Colonic mucosa (tissue), 4 donors: ENCODE results near the gene SH3RF1. TPM values are rescaled to one million over a fixed set of nuclear protein-coding genes. Genes with fewer than 3 reads are reported as not detected.

ENCODE experiments used
- DNase-seq: peaks from one replicate; pipeline ENCODE4 v3.0.0-alpha.2; 2020
- H3K27ac ChIP-seq: fragments of 200-600 bp; one replicate; pipeline ENCODE4 v1.8.0; 2021
- H3K27me3 ChIP-seq: fragments of 200-600 bp; one replicate; pipeline ENCODE4 v1.8.0; 2021
- H3K36me3 ChIP-seq: fragments of 200-600 bp; one replicate; pipeline ENCODE4 v1.8.0; 2021
- H3K4me1 ChIP-seq: fragments of 200-600 bp; one replicate; pipeline ENCODE4 v1.8.0; 2021; ENCODE audit warnings: mild to moderate bottlenecking
- H3K4me3 ChIP-seq: fragments of 200-600 bp; one replicate; pipeline ENCODE4 v1.8.0; 2021
- H3K9ac ChIP-seq, 2 donors: one replicate each; pipeline ENCODE4 v1.7.0; 2013; ENCODE audit warnings: control low read depth in 2 of 2, low read depth in 2 of 2, low read length in 2 of 2
- H3K9me3 ChIP-seq: fragments of 200-600 bp; one replicate; pipeline ENCODE4 v1.8.0; 2021
- CTCF ChIP-seq: fragments of 200-600 bp; IDR thresholded peaks from one replicate; pipeline ENCODE4 v1.8.0; 2022; ENCODE audit warnings: antibody characterized with exemption, mild to moderate bottlenecking
- intact Hi-C: fragments of 100-400 bp; cut with DNase I; formaldehyde crosslinking; loops from one replicate; pipeline ENCODE4 v1.14.1; 2022
- total RNA-seq, 2 donors: library from RNA; stranded (reverse); fragmentation: NEBNext Ultra II Directional in 1 of 2; extraction: Animal tissue kit (Norgen Biotek cat#: 25700) in 1 of 2; gene quantifications; one replicate each; pipeline ENCODE4 v1.2.1, GENCODE V29; 2021
- donor health status: healthy.
- donor health status: DM: no; HTN: no; CAD: no.
- donor health status: DM: no; HTN: no; CAD: no.

SH3RF1 gene
- total RNA-seq, 2 donors from 2014 or later = 50.2 to 77.1 TPM

DNA sequence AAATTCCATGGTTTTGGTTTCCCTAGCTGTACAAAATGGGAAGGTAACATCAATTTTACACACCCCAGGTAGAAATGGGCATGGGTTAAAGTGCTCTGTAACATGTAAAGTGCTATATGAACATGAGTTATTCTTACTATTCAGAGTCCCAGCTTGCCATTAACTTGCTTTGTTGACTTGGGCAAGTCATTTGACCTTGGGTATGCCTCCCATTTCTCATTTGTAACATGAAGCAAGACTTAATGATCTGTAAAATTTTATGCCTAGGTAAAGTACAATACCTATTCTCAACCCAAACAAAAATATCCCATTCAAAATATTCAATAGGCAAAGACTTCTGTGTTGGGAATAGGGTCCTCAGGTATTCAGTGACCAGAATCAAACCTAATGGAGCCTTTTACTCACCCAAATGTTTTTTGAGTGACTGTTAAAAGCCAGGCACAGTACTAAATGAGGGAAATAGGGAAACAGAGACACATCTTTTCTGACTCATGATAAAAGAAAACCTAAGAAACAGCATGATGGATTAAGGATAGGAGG is 126.6 kb downstream of the SH3RF1 start:
- TF ChIP-seq CTCF = no peak
- H3K36me3 ChIP-seq = no peaks in the 10 kb centered on the region
- H3K9ac ChIP-seq = no peak overlapping the region
- no peaks in the 10 kb centered on the region for H3K9me3 ChIP-seq
- intact Hi-C loops = no loop called here
- no peak overlapping the region for H3K4me3 ChIP-seq
- H3K27me3 ChIP-seq = no peaks in the 10 kb centered on the region
- peaks cover 2% of the 10 kb centered on the region for H3K4me1 ChIP-seq
- no peak for DNase-seq
- H3K27ac ChIP-seq = no peak overlapping the region

DNA sequence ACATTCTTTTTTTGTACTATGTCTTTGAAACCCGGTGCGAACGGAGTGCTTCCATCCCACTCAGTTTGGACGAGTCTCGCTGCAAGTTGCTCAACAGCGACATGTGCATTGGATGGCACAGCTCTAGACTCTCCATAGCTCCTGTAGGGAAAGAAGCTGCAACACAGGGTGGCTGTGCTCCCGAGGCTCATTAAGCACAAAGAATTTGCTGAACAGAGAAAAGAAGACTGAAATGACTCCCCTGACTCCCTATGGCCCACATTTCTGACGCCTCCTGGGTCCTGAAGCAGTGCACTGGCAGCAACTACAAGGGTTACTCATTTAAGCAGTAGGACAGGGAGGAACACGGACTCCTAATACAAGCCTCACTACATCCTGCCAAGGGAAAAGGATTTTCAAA is 127.4 kb downstream of the SH3RF1 start:
- Histone ChIP-seq H3K27me3 (no peaks in the 10 kb centered on the region), H3K4me3 (no peak overlapping the region), H3K4me1 (no peaks in the 10 kb centered on the region), H3K9ac (no peak overlapping the region), H3K36me3 (no peaks in the 10 kb centered on the region), H3K9me3 (no peaks in the 10 kb centered on the region), H3K27ac (no peak overlapping the region)
- DNase-seq = no peak
- TF ChIP-seq CTCF = no peak
- intact Hi-C loops = no loop called here

- intact Hi-C loops = no loop called here
- DNase-seq = no peak
- Histone ChIP-seq H3K4me1 (no peaks in the 10 kb centered on the region), H3K9ac (no peak overlapping the region), H3K36me3 (no peaks in the 10 kb centered on the region), H3K27me3 (no peaks in the 10 kb centered on the region), H3K4me3 (no peak overlapping the region), H3K9me3 (no peaks in the 10 kb centered on the region), H3K27ac (no peak overlapping the region)
- TF ChIP-seq CTCF = no peak
Measured at GRCh38 chr4:169142906-169143305, 127.8 kb downstream of the SH3RF1 start.

GRCh38 chr4:169142391-169142790 is 128.4 kb downstream of the SH3RF1 start:
- no peak overlapping the region for H3K9ac ChIP-seq
- H3K9me3 ChIP-seq = no peaks in the 10 kb centered on the region
- no peaks in the 10 kb centered on the region for H3K4me1 ChIP-seq
- no peak overlapping the region for H3K27ac ChIP-seq
- no peaks in the 10 kb centered on the region for H3K27me3 ChIP-seq
- no peaks in the 10 kb centered on the region for H3K36me3 ChIP-seq
- intact Hi-C loops = no loop called here
- TF ChIP-seq CTCF = no peak
- H3K4me3 ChIP-seq = no peak overlapping the region
- no peak for DNase-seq

- H3K27me3 ChIP-seq = no peaks in the 10 kb centered on the region
- no peak for DNase-seq
- H3K36me3 ChIP-seq = no peaks in the 10 kb centered on the region
Measured at GRCh38 chr4:169139021-169139420, 131.7 kb downstream of the SH3RF1 start.

More at GRCh38 chr4:169139021-169139420, 131.7 kb downstream of the SH3RF1 start:
- intact Hi-C loops = no loop called here
- H3K9ac ChIP-seq = no peak overlapping the region
- TF ChIP-seq CTCF = no peak
- H3K27ac ChIP-seq = no peak overlapping the region
- H3K4me3 ChIP-seq = no peak overlapping the region
- no peaks in the 10 kb centered on the region for H3K4me1 ChIP-seq
- H3K9me3 ChIP-seq = no peaks in the 10 kb centered on the region
